Type B pancreatic cell (in vitro differentiated cells): ENCODE data around the gene GJB4. TPM values are rescaled to one million over a fixed set of nuclear protein-coding genes. Genes with fewer than 3 reads are reported as not detected.
A peak's percentile ranks its signal among the peaks of the same experiment; 100 is the strongest.

Source experiments
- DNase-seq: peaks from one replicate; pipeline ENCODE4 v3.0.0; 2021; ENCODE audit warnings: mixed read lengths; ENCODE audit not compliant: unreplicated experiment; ENCODE audit errors: extremely low spot score
- H3K27ac Mint-ChIP-seq: 2 replicates; pipeline ENCODE4 v1.8.0; 2021; ENCODE audit warnings: mild to moderate bottlenecking, mixed read lengths
- H3K27me3 Mint-ChIP-seq: 2 replicates; pipeline ENCODE4 v1.8.0; 2021; ENCODE audit warnings: mixed read lengths
- H3K36me3 Mint-ChIP-seq: 2 replicates; pipeline ENCODE4 v1.8.0; 2021; ENCODE audit warnings: mixed read lengths
- H3K4me1 Mint-ChIP-seq: one replicate; pipeline ENCODE4 v1.8.0; 2021; ENCODE audit warnings: mixed read lengths; ENCODE audit not compliant: unreplicated experiment
- H3K4me3 Mint-ChIP-seq: 2 replicates; pipeline ENCODE4 v1.8.0; 2021; ENCODE audit warnings: mild to moderate bottlenecking, mixed read lengths
- H3K9me3 Mint-ChIP-seq: 2 replicates; pipeline ENCODE4 v1.8.0; 2021; ENCODE audit warnings: mixed read lengths
- CTCF ChIP-seq: fragments of 200-600 bp; sonication (generic); conservative IDR thresholded peaks from 2 replicates; pipeline ENCODE4 v1.5.0; 2021; ENCODE audit warnings: antibody characterized with exemption, mild to moderate bottlenecking
- total RNA-seq: library from RNA; stranded (reverse); gene quantifications from 2 replicates; pipeline ENCODE4 v1.2.1, GENCODE V29; 2021; ENCODE audit warnings: low replicate concordance

Gene GJB4
- total RNA-seq, 1 donor from 2014 or later: 0.48 TPM

GRCh38 chr1:34787461-34788420 is 28.2 kb downstream of the GJB4 start:
- TF ChIP-seq CTCF: peak; percentile 54
- Mint-ChIP-seq H3K27ac (peak overlapping the region; percentile 0), H3K4me3 (no peak overlapping the region), H3K36me3 (no peaks in the 10 kb centered on the region), H3K4me1 (no peaks in the 10 kb centered on the region), H3K27me3 (peaks cover 69% of the 10 kb centered on the region), H3K9me3 (no peaks in the 10 kb centered on the region)
- peak; percentile 50 for DNase-seq

GRCh38 chr1:34790985-34791384 is 31.4 kb downstream of the GJB4 start:
- H3K27ac Mint-ChIP-seq: no peak overlapping the region
- DNase-seq: peak; percentile 48
- no peaks in the 10 kb centered on the region for H3K4me1 Mint-ChIP-seq
- H3K27me3 Mint-ChIP-seq: peaks cover 72% of the 10 kb centered on the region
- no peak overlapping the region for H3K4me3 Mint-ChIP-seq
- H3K36me3 Mint-ChIP-seq: no peaks in the 10 kb centered on the region
- no peak for TF ChIP-seq CTCF
- no peaks in the 10 kb centered on the region for H3K9me3 Mint-ChIP-seq

- no peaks in the 10 kb centered on the region for H3K36me3 Mint-ChIP-seq
- no peaks in the 10 kb centered on the region for H3K4me1 Mint-ChIP-seq
- DNase-seq: peak; percentile 58
- no peaks in the 10 kb centered on the region for H3K9me3 Mint-ChIP-seq
- H3K27ac Mint-ChIP-seq: no peak overlapping the region
- peak overlapping the region; percentile 25 for H3K4me3 Mint-ChIP-seq
- no peak for TF ChIP-seq CTCF
- H3K27me3 Mint-ChIP-seq: peaks cover 76% of the 10 kb centered on the region
Measured at GRCh38 chr1:34792424-34792823, 32.9 kb downstream of the GJB4 start.

- peak; percentile 68 for DNase-seq
- Mint-ChIP-seq H3K27ac (no peak within 1 kb of the TSS), H3K36me3 (no peaks in the 10 kb centered on the region), H3K4me3 (peak within 1 kb of the TSS; percentile 25), H3K27me3 (peaks cover 76% of the 10 kb centered on the region), H3K9me3 (no peaks in the 10 kb centered on the region), H3K4me1 (no peaks in the 10 kb centered on the region)
- TF ChIP-seq CTCF: no peak
Measured at GRCh38 chr1:34792868-34793727, 33.6 kb downstream of the GJB4 start, which contains the start of gene GJA4. TSS of gene GJA4 (plus strand) at chr1:34792999. CDS start at chr1:34794214, 1,215 bp downstream.

GRCh38 chr1:34794001-34794789 is 34.7 kb downstream of the GJB4 start:
- no peak overlapping the region for H3K4me3 Mint-ChIP-seq
- DNase-seq: peak; percentile 67
- no peaks in the 10 kb centered on the region for H3K4me1 Mint-ChIP-seq
- peaks cover 74% of the 10 kb centered on the region for H3K27me3 Mint-ChIP-seq
- no peak overlapping the region for H3K27ac Mint-ChIP-seq
- no peaks in the 10 kb centered on the region for H3K9me3 Mint-ChIP-seq
- H3K36me3 Mint-ChIP-seq: no peaks in the 10 kb centered on the region
- TF ChIP-seq CTCF: no peak
